Thoracic aorta (tissue), 2 donors: ENCODE results near the gene MB21D2. TPM values are rescaled to one million over a fixed set of nuclear protein-coding genes. Genes with fewer than 3 reads are reported as not detected.
"Not testable (repeated sequence)": the region's sequence is repeated elsewhere in the genome, so short reads cannot be mapped to it uniquely, and the experiment has no call there.

Experiments used
- ATAC-seq: fragments of 150-250 bp; one replicate; pipeline ENCODE4 v1.8.0; 2017; ENCODE audit warnings: low read depth; ENCODE audit not compliant: insufficient number of reproducible peaks, low FRiP score
- DNase-seq: peaks from one replicate; pipeline ENCODE4 v3.0.0-alpha.2; 2020; ENCODE audit warnings: low spot score
- H3K27ac ChIP-seq, 2 donors: fragments of 200-600 bp; sonication (generic); 1 replicate in 1 of 2; 2 replicates in 1 of 2; pipeline ENCODE4 v1.5.1; 2016; ENCODE audit warnings: mild to moderate bottlenecking in 2 of 2, moderate library complexity in 2 of 2
- H3K27me3 ChIP-seq: fragments of 200-600 bp; sonication (generic); replicated peaks from 2 replicates; pipeline ENCODE4 v1.6.0; 2016; ENCODE audit warnings: mild to moderate bottlenecking; ENCODE audit not compliant: insufficient read depth
- H3K36me3 ChIP-seq: fragments of 200-600 bp; sonication (generic); one replicate; pipeline ENCODE4 v1.5.1; 2016
- H3K4me1 ChIP-seq, 2 donors: fragments of 200-600 bp; sonication (generic); 1 replicate in 1 of 2; 2 replicates in 1 of 2; pipeline versions ENCODE4 v1.5.1 to v1.6.0; 2016; ENCODE audit warnings: low read depth in 2 of 2, mild to moderate bottlenecking in 1 of 2; ENCODE audit not compliant: control insufficient read depth in 1 of 2
- H3K4me3 ChIP-seq: fragments of 200-600 bp; sonication (generic); 2 replicates; pipeline ENCODE4 v1.5.1; 2016; ENCODE audit warnings: mild to moderate bottlenecking
- H3K9me3 ChIP-seq: fragments of 200-600 bp; sonication (generic); 2 replicates; pipeline ENCODE4 v1.5.1; 2016
- total RNA-seq, 2 donors: library from RNA; depleted of rRNA; stranded (reverse); fragments of >200 nt; gene quantifications; one replicate each; pipeline versions ENCODE4 v1.1.0 to v1.2.3, GENCODE V29; 2016
- TF ChIP-seq, protein P1 (sequence below): fragments of 200-600 bp; sonication (generic); IDR thresholded peaks from one replicate; pipeline ENCODE4 v1.5.1; 2019; ENCODE audit warnings: antibody characterized with exemption

The MB21D2 gene
- total RNA-seq, 2 donors from 2014 or later: 4.9 to 6.4 TPM

DNA sequence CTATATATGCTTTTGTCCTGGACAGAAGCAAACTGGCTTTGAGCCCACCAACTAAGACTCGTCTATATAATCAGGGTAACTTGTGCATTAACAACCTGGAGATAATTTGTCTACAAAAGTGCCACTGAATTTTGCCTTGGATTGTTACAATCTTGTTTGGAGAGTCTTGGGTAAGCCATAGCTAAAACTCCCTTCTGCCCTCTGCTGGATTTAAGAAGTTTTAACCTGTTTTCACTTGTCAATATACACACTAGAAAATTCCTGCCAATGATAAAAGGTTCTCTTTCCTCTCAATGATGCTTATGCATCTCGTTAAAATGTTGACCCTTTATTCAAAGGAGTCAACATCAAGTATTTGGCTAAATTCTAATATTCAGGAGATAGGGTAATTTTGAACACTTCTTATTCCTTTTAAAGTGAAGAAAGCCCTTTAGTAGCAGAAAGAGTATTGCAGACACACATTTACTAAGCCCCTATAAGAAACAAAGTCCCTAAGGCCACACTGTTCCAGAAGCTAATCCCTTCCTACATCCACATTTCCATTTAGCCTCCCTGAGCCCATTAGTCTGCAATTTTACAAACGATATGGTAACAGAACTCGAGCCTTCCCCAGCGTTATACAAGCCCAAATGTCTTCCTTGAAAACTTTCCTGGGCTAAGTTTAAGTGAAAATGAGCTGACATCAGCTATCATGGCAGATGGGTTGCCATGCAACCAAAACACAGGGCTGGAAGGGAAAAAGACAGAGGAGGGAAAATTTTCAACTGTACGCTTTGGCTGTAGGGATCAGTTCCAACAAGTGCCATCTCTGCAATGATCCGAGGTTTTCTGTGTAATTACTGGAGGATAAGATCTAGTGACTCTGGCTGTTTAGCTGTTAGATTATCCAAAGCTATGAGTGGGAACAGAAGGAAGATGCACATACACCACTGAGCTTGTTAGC, 114.4 kb downstream of the MB21D2 start:
- H3K36me3 ChIP-seq: peaks cover 4% of the 10 kb centered on the region
- no peak overlapping the region for H3K4me3 ChIP-seq
- DNase-seq: no peak
- H3K27ac ChIP-seq: no peak overlapping the region
- H3K4me1 ChIP-seq: no peaks in the 10 kb centered on the region
- no peaks in the 10 kb centered on the region for H3K27me3 ChIP-seq
- TF ChIP-seq, protein P1, sequence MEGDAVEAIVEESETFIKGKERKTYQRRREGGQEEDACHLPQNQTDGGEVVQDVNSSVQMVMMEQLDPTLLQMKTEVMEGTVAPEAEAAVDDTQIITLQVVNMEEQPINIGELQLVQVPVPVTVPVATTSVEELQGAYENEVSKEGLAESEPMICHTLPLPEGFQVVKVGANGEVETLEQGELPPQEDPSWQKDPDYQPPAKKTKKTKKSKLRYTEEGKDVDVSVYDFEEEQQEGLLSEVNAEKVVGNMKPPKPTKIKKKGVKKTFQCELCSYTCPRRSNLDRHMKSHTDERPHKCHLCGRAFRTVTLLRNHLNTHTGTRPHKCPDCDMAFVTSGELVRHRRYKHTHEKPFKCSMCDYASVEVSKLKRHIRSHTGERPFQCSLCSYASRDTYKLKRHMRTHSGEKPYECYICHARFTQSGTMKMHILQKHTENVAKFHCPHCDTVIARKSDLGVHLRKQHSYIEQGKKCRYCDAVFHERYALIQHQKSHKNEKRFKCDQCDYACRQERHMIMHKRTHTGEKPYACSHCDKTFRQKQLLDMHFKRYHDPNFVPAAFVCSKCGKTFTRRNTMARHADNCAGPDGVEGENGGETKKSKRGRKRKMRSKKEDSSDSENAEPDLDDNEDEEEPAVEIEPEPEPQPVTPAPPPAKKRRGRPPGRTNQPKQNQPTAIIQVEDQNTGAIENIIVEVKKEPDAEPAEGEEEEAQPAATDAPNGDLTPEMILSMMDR: peak; percentile 44
- H3K9me3 ChIP-seq: no peaks in the 10 kb centered on the region
- no peak for ATAC-seq

DNA sequence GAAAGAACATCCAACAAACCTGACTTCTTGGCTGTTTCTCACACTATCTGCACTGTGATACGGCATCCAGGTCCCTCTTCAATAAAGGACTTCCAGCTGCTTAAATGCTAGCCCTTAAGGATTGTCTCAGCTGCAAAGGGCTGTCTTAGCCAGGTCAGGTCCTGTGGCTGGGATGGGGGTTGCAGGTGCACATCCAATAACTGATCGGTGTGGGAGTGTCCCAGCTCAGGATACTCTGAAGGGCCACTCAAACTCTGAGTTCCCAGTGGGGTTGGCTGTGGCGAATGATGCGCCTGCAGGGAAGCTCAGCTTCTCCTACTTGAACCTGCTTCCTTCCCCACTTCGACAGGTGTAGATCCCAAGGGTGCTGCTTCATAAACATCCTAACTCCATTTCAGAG, 115.7 kb downstream of the MB21D2 start:
- Histone ChIP-seq H3K4me3 (no peak overlapping the region), H3K36me3 (peaks cover 4% of the 10 kb centered on the region), H3K27me3 (no peaks in the 10 kb centered on the region), H3K9me3 (no peaks in the 10 kb centered on the region), H3K27ac (no peak overlapping the region), H3K4me1 (no peaks in the 10 kb centered on the region)
- DNase-seq (no peak), ATAC-seq (no peak)
- TF ChIP-seq, protein P1: no peak

DNA sequence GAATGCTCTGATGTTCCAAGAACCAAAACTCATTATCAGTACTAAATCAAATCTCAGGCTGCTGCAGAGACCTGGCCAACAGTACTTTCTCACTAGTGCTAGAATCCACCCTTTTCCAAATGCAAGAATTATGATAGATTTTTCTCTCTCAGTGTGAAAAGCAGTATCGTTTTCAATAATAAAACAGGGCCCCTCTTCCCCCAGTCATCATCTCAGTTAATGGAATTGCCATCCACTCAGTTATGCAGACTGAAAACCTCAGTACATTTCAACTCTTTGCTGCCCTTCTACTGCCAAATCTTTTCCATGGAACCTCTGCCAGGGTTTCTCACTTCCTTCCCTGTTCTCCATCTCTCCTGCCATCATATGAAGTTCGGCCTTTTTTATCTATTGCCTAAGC, 117.9 kb downstream of the MB21D2 start:
- H3K9me3 ChIP-seq: no peaks in the 10 kb centered on the region
- H3K36me3 ChIP-seq: peaks cover 4% of the 10 kb centered on the region
- H3K4me1 ChIP-seq: peaks cover 0 to 11% of the 10 kb centered on the region in 2 donors
- TF ChIP-seq, protein P1: no peak
- H3K27me3 ChIP-seq: no peaks in the 10 kb centered on the region
- no peak overlapping the region for H3K4me3 ChIP-seq
- ATAC-seq: no peak
- H3K27ac ChIP-seq: no peak overlapping the region
- no peak for DNase-seq

DNA sequence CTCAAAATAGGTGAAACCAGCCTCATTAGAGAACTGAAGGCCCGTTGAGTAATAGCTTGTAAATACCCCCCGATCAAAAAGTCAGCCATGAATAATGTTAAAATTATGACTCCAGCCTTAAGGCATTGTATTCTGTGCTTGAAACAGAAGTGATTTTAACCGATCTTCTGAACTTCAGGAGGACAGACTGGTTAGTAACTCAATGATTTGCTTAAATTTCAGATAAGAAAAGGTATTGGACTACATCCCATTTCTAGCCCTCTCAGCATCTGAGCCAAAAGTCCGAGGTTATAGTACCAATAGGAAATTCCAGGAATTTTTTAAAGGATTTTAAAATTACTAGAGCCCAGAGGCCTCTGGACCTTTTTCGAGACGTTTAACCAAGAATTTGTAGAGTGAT, 122.6 kb downstream of the MB21D2 start:
- DNase-seq: no peak
- no peak overlapping the region for H3K27ac ChIP-seq
- H3K9me3 ChIP-seq: no peaks in the 10 kb centered on the region
- no peaks in the 10 kb centered on the region for H3K27me3 ChIP-seq
- H3K4me3 ChIP-seq: no peak overlapping the region
- H3K36me3 ChIP-seq: peaks cover 4% of the 10 kb centered on the region
- peaks cover 0 to 11% of the 10 kb centered on the region in 2 donors for H3K4me1 ChIP-seq
- TF ChIP-seq, protein P1: no peak
- ATAC-seq: no peak

DNA sequence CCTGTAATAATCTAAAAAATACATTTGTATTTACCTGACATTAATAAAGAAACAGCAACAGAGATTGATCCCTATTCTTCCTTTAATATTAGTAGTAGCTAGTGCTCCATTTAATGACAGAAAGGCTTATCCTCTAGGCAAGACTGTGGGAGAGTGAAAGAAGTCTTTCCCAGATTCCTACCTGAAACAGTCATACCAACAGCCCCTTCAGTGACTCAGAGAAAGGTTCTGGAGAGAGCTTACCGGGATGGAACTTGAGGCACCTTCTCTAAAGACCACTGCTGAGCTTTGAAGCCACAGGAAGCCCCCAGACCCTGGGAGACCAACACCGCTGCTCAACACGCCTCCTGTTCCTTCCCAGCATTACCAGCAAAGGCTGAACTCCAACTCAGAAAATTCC, 123.4 kb downstream of the MB21D2 start:
- Histone ChIP-seq H3K27ac (no peak overlapping the region), H3K4me3 (no peak overlapping the region), H3K9me3 (no peaks in the 10 kb centered on the region), H3K36me3 (peaks cover 4% of the 10 kb centered on the region), H3K4me1 (peaks cover 0 to 11% of the 10 kb centered on the region in 2 donors), H3K27me3 (no peaks in the 10 kb centered on the region)
- TF ChIP-seq, protein P1: no peak
- ATAC-seq (no peak), DNase-seq (no peak)

DNA sequence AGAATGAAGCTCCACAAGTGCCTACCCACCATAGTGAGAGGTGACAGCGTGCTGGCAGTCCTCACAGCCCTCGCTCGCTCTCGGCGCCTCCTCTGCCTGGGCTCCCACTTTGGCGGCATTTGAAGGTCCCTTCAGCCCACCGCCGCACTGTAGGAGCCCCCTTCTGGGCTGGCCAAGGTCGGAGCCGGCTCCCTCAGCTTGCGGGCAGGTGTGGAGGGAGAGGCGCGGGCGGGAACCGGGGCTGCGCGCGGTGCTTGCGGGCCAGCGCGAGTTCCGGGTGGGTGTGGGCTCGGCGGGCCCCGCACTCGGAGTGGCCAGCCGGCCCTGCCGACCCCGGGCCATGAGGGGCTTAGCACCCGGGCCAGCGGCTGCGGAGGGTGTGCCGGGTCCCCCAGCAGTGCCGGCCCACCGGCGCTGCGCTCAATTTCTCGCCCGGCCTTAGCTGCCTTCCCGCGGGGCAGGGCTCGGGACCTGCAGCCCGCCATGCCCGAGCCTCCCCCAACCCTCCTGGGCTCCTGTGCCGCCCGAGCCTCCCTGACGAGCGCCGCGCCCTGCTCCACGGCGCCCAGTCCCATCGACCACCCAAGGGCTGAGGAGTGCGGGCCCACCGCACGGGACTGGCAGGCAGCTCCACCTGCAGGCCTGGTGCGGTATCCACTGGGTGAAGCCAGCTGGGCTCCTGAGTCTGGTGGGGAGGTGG, 128.7 kb downstream of the MB21D2 start:
- H3K4me3 ChIP-seq, H3K27me3 ChIP-seq, H3K36me3 ChIP-seq: not testable (repeated sequence)

More for the DNA sequence above, 128.7 kb downstream of the MB21D2 start:
- not testable (repeated sequence) for H3K4me1 ChIP-seq, H3K27ac ChIP-seq, ATAC-seq, H3K9me3 ChIP-seq, DNase-seq
